Right atrium auricular region (tissue), 2 donors: Measurements from ENCODE around the gene SH2D3A. TPM values are rescaled to one million over a fixed set of nuclear protein-coding genes. Genes with fewer than 3 reads are reported as not detected.

ENCODE experiments used
- DNase-seq: peaks from one replicate; pipeline ENCODE4 v3.0.0-alpha.2; 2019; ENCODE audit warnings: low spot score
- H3K27ac ChIP-seq, 2 donors: fragments of 200-600 bp; sonication (generic); 1 replicate in 1 of 2; 2 replicates in 1 of 2; pipeline ENCODE4 v1.5.1; 2016 to 2019
- H3K27me3 ChIP-seq, 2 donors: fragments of 200-600 bp; sonication (generic); one replicate each; pipeline versions ENCODE4 v1.5.1 to v1.6.0; 2017 to 2019
- H3K36me3 ChIP-seq: fragments of 200-600 bp; sonication (generic); one replicate; pipeline ENCODE4 v1.5.1; 2016
- H3K4me1 ChIP-seq, 2 donors: fragments of 200-600 bp; sonication (generic); one replicate each; pipeline versions ENCODE4 v1.5.1 to v1.6.0; 2017 to 2019
- H3K4me3 ChIP-seq, 2 donors: fragments of 200-600 bp; sonication (generic); 1 replicate in 1 of 2; 2 replicates in 1 of 2; pipeline ENCODE4 v1.5.1; 2017 to 2019; ENCODE audit warnings: mild to moderate bottlenecking in 1 of 2, moderate library complexity in 1 of 2
- H3K9me3 ChIP-seq, 2 donors: fragments of 200-600 bp; sonication (generic); one replicate each; pipeline ENCODE4 v1.5.1; 2019
- CTCF ChIP-seq, 2 donors: fragments of 200-600 bp; sonication (generic); IDR thresholded peaks; one replicate each; pipeline ENCODE4 v1.5.1; 2019; ENCODE audit warnings: antibody characterized with exemption in 2 of 2
- total RNA-seq, 2 donors: library from RNA; depleted of rRNA; stranded (reverse); fragments of >200 nt; gene quantifications; one replicate each; pipeline ENCODE4 v1.1.0, GENCODE V29; 2016

Gene SH2D3A
- total RNA-seq, 2 donors from 2014 or later: not detected

GRCh38 chr19:6793973-6794372 is 26.7 kb upstream of the SH2D3A start:
- no peak for TF ChIP-seq CTCF (IDR thresholded peaks at IDR 0.05)
- H3K27ac ChIP-seq: no peak overlapping the region
- no peaks in the 10 kb centered on the region for H3K27me3 ChIP-seq
- H3K36me3 ChIP-seq: no peaks in the 10 kb centered on the region
- DNase-seq: no peak
- no peaks in the 10 kb centered on the region for H3K4me1 ChIP-seq
- peaks cover 0 to 9% of the 10 kb centered on the region in 2 donors for H3K9me3 ChIP-seq
- H3K4me3 ChIP-seq: no peak overlapping the region

DNA sequence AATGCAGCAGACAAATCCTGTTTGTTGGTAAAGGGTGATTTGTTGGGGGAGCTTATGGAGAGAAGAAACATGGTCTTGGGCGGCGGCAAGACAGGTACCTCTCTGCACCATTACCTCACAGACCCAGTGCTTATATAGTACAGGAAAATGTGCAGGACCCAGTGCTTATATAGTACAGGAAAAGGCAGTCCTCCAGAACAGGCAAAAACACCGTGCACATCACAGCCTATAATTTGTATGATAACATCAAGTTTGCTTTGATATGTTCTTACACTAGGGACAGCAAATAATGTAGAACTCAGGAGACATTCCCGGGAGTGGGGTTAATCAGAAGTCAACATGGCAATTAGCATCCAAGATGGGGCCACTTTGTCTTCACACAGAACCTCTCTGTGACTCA is 26.2 kb upstream of the SH2D3A start:
- Histone ChIP-seq H3K27me3 (no peaks in the 10 kb centered on the region), H3K4me3 (no peak overlapping the region), H3K9me3 (peaks cover 0 to 9% of the 10 kb centered on the region in 2 donors), H3K36me3 (no peaks in the 10 kb centered on the region), H3K4me1 (no peaks in the 10 kb centered on the region), H3K27ac (no peak overlapping the region)
- DNase-seq: no peak
- no peak for TF ChIP-seq CTCF (IDR thresholded peaks at IDR 0.05)

GRCh38 chr19:6791237-6791636 is 24.0 kb upstream of the SH2D3A start:
- no peak for TF ChIP-seq CTCF (IDR thresholded peaks at IDR 0.05)
- H3K4me3 ChIP-seq: no peak overlapping the region
- DNase-seq: no peak

DNA sequence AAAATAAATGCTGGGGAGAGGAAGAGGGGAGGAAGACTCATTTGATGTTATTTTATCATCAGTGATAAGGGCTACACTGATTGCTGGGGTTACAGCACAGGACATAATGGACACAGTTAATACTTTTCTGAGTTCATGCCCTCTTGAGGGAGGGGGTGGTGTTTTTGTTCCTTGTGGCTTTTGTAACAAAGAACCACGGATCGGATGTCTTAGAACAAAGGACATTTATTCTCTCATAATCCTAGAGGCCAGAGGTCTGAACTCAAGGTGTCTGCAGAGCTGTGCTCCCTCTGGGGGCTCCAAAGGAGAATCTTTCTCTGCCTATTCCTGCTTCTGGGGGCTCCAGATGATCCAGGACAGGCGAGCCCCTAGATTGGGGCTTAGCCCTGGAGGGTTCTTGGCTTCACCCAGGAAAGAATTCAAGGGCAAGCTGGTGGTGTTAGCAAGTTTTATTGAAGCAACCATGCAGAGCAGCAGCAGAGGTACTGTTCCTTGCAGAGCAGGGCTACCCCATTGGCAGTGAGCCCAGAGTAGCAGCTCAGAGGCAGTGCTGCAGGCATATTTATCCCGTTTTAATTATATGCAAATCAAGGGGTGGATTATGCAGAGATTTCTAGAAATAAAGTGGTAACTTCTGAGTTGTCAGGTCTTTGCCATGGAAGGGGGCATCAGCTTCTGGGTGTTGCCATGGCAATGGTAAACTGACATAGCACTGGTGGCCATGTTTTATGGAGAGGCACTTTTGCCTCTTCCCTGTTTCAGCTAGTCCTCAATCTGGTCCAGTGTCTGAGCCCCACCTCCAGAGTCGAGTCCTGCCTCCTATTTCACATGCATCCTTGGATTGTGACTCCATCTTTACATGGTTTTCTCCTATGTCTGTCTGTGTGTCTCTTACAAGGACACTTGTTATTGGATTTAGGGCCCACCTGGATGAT is 23.2 kb upstream of the SH2D3A start:
- Histone ChIP-seq H3K27ac (no peak overlapping the region), H3K4me1 (no peaks in the 10 kb centered on the region), H3K4me3 (no peak overlapping the region), H3K27me3 (no peaks in the 10 kb centered on the region), H3K36me3 (no peaks in the 10 kb centered on the region), H3K9me3 (peaks cover 0 to 9% of the 10 kb centered on the region in 2 donors)
- no peak for DNase-seq
- TF ChIP-seq CTCF (IDR thresholded peaks at IDR 0.05): no peak

More at GRCh38 chr19:6791237-6791636, 24.0 kb upstream of the SH2D3A start:
- Histone ChIP-seq H3K36me3 (no peaks in the 10 kb centered on the region), H3K27ac (no peak overlapping the region), H3K4me1 (no peaks in the 10 kb centered on the region), H3K27me3 (no peaks in the 10 kb centered on the region), H3K9me3 (peaks cover 0 to 9% of the 10 kb centered on the region in 2 donors)

DNA sequence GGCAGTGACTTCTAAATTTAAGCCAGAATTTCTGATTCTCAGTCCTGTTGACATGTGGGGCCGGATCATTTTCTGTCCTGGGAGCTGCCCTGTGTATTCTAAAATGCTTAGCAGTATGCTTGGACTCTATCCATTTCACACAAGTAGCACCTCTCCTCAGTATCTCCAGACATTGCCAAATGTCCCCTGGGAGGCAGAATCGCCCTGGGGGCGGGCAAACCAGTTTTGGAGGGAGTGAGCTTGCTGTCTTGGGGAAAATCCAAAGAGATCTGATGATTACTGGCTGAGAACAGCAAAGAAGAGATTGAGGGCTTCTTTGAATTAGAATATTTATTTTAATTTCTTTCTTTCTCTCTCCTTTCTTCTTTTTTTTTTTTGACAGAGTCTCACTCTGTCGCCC is 21.7 kb upstream of the SH2D3A start:
- H3K27me3 ChIP-seq: no peaks in the 10 kb centered on the region
- H3K9me3 ChIP-seq: no peaks in the 10 kb centered on the region
- TF ChIP-seq CTCF (IDR thresholded peaks at IDR 0.05): no peak
- no peak overlapping the region for H3K27ac ChIP-seq
- no peaks in the 10 kb centered on the region for H3K4me1 ChIP-seq
- no peak for DNase-seq
- no peaks in the 10 kb centered on the region for H3K36me3 ChIP-seq
- no peak overlapping the region for H3K4me3 ChIP-seq
